Upper lobe of left lung (tissue), 4 donors: Measurements from ENCODE around the gene RMI1.

ENCODE experiments used
- EP300 ChIP-seq, 4 donors: sonication (generic); formaldehyde crosslinking; IDR thresholded peaks; one replicate each; pipeline ENCODE4 v1.5.1; 2017; ENCODE audit warnings: antibody characterized with exemption in 4 of 4, control low read depth in 2 of 4
- POLR2A ChIP-seq, 4 donors: fragments of 450-650 bp; IDR thresholded peaks; one replicate each; pipeline ENCODE4 v1.5.1; 2016 to 2017; ENCODE audit warnings: antibody characterized with exemption in 4 of 4, mild to moderate bottlenecking in 2 of 4
- POLR2AphosphoS5 ChIP-seq, 2 donors: sonication (generic); formaldehyde crosslinking; IDR thresholded peaks; one replicate each; pipeline ENCODE4 v1.5.1; 2017; ENCODE audit warnings: antibody characterized with exemption in 2 of 2
- TF ChIP-seq, protein P1 (sequence below), 6 experiments: fragments of 450-650 bp in 4 of 6; fragments of 200-600 bp in 2 of 6; sonication (generic) in 2 of 6; IDR thresholded peaks; one replicate each; pipeline ENCODE4 v1.5.1; 2016 to 2019; ENCODE audit warnings: antibody characterized with exemption in 6 of 6

DNA sequence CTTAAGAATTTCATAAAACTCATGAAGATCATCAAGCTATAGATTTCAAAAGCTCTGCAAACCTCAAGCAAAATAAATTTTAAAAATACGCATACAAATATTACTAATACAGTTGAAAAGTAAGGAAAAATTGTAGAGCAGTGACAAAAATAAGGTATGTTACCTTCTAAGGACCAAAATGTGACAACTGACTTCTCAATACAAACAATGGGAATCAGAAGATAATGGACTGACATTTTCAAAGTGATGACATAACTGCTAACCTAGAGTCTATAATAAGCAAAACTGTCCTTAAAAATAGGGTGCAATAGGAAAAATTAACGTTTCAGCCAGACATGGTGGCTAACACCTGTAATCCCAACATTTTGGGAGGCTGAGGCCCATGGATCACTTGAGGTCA, 27.1 kb downstream of the RMI1 start:
- TF ChIP-seq, protein P1, sequence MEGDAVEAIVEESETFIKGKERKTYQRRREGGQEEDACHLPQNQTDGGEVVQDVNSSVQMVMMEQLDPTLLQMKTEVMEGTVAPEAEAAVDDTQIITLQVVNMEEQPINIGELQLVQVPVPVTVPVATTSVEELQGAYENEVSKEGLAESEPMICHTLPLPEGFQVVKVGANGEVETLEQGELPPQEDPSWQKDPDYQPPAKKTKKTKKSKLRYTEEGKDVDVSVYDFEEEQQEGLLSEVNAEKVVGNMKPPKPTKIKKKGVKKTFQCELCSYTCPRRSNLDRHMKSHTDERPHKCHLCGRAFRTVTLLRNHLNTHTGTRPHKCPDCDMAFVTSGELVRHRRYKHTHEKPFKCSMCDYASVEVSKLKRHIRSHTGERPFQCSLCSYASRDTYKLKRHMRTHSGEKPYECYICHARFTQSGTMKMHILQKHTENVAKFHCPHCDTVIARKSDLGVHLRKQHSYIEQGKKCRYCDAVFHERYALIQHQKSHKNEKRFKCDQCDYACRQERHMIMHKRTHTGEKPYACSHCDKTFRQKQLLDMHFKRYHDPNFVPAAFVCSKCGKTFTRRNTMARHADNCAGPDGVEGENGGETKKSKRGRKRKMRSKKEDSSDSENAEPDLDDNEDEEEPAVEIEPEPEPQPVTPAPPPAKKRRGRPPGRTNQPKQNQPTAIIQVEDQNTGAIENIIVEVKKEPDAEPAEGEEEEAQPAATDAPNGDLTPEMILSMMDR (IDR thresholded peaks at IDR 0.05) = no peak
- TF ChIP-seq EP300 (IDR thresholded peaks at IDR 0.05) (no peak), POLR2AphosphoS5 (IDR thresholded peaks at IDR 0.05) (no peak), POLR2A (IDR thresholded peaks at IDR 0.05) (no peak)
